GM12873 (cell line): ENCODE results near the gene SYT1.

Experiments
- CTCF ChIP-seq: IDR thresholded peaks from 2 replicates; pipeline ENCODE4 v1.5.1; 2012; ENCODE audit warnings: low read depth, mild to moderate bottlenecking, moderate library complexity, low read length, control low read depth; ENCODE audit not compliant: insufficient read depth; ENCODE audit errors: missing control alignments

SYT1 gene

DNA sequence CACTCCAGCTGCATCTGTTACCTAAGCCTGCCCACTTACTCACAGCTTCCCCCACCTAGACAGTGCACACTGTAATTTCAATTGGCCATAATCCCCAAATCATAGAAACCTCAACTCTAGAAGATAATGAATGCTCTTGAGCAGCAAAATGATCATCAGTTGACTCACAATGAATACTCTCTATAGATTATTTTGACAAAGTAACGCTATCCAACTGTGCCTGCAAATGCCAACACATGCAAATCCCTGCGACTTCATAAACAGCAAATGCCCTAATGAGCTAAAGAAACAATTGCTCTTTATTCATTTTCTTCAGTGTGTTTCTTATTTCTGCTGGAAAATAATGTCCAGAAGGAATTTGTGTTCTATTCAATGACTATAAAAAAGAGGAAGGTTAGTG, 506.7 kb downstream of the SYT1 start:
- TF ChIP-seq CTCF, result no peak

- TF ChIP-seq CTCF, result peak; percentile 69
Measured at GRCh38 chr12:79373896-79374499, 509.4 kb downstream of the SYT1 start.

- TF ChIP-seq CTCF, result no peak
Measured at GRCh38 chr12:79374545-79374944, 510.0 kb downstream of the SYT1 start.

DNA sequence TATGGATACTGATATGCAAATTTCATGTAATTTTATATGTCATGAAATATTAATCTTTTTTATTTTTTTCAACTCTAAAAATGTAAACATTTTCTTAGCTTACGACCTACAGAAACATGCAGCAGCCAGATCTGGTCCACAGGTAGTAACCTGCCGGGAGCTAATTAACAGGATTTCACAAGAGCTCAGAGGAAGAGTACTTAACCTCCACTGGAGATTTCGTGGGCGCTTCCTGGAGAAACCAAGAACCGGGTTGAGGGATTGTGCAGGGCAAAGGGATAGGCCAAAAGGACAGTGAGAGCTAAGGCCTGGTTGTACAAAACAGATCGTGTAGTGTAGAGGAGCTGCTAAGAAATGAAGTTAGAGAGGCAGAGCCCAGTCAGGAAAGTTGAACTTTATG, 510.5 kb downstream of the SYT1 start:
- no peak for TF ChIP-seq CTCF

DNA sequence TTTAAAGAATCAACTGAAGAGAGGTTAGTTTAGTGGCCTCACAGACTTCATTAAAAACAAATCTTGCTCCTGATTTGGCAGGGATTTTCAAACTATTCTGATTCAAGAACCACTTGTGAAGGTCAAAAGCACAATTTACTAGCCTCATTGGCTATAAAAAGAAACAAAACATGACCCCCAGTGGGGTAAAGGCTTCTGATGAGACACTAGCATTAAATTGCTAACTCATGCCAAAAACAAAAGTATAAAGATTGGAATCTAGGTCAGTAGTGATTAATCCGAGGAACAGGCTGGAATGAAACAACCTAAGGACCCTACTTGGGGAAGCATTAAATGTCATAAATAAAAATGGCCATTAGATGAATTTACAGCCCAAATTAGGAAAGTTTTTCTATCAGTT, 513.9 kb downstream of the SYT1 start:
- no peak for TF ChIP-seq CTCF

DNA sequence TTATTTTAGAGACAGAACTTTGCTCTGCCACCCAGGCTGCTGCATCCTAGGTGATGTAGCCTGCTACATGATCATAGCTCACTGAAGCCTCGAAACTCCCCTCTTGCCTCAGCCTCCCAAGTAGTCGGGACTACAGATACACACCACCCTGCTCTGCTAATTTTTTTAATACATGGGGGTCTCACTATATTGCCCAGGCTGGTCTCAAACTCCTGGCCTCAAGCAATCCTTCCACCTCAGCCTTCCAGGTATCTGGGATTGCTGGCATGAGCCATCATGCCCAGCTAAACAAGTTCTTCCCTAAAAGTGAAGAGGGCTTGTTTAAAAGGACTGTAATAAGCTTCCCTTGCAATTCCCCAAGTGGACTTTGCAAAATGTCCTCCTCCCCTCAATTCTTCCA, 515.8 kb downstream of the SYT1 start:
- TF ChIP-seq CTCF, result no peak

DNA sequence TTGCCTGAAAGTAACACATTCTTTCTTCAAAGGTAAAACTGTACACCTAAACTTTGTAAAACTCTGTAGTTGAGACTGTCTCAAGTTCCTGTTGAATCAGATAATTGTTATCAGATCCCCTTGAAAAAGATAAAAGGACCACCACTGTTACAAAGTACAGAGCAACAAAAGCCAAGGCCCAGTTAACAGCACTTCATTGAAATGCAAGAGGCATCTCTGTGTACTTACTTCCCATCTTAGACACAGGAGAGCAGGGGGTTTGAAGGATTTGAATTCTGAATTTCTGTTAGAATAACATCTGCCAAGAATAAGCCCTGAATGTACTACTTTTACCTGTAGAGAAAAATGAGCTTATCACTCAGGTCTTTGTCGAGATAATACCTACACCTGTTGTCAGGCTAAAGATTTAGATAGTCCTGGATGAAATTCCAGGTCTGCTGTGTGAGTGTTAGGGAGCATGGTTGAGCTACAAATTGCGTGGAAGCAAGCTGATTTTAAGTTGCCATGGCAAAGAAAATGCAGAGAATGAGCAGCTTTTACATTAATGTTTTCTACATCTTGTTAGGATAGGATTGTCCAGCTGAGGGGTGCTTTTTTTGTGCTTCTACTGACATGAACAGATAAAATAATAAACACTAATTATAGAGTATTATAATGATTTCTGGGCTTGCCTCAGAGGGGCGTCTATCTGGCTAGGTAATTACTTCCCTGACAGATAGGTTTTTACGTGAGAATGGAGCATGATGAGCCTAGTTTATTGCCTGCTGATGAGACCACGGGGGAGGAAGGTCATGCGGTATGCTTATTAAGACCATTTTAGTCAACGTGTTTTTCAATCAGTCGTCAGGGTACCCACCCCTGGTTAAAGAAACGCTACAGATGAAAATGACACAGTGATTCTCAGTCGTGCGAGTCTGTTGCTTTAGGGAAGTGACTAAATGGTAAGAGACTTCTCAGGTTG, 517.0 kb downstream of the SYT1 start:
- TF ChIP-seq CTCF, result no peak
